ENCODE results near the gene TMEM200A. TPM values are rescaled to one million over a fixed set of nuclear protein-coding genes. Genes with fewer than 3 reads are reported as not detected.

The TMEM200A gene
- total and polyA plus RNA-seq, 8 donors = 0.23 to 8.8 (median 1.3) TPM; not detected in 2

DNA sequence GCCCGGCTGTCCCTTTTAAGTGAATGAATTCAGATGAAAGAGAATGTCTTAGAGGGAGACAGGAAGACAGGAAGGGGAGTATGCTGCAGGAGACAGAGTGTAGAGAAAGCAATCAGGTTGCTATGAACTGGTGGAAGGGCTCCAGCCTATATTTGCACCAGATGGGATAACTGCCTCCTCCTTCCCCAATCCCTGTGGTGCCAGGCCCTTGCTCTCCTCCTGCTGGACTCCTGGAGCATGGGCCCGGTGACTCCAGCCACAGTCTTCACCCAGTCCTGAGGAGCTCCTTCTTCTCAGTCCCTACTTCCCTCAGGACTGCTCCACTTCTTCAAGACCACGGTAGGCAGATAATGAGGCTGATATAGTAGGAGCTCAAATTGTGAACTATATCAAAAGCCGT lies 91.8 kb downstream of the TMEM200A start:
- intact Hi-C loops (cut with DNase I; ENCODE audit: low total_unique reads) = no loop called here
- DNase-seq = no peak
- no peak for TF ChIP-seq POLR2A (IDR thresholded peaks at IDR 0.05)
- TF ChIP-seq, protein P1, sequence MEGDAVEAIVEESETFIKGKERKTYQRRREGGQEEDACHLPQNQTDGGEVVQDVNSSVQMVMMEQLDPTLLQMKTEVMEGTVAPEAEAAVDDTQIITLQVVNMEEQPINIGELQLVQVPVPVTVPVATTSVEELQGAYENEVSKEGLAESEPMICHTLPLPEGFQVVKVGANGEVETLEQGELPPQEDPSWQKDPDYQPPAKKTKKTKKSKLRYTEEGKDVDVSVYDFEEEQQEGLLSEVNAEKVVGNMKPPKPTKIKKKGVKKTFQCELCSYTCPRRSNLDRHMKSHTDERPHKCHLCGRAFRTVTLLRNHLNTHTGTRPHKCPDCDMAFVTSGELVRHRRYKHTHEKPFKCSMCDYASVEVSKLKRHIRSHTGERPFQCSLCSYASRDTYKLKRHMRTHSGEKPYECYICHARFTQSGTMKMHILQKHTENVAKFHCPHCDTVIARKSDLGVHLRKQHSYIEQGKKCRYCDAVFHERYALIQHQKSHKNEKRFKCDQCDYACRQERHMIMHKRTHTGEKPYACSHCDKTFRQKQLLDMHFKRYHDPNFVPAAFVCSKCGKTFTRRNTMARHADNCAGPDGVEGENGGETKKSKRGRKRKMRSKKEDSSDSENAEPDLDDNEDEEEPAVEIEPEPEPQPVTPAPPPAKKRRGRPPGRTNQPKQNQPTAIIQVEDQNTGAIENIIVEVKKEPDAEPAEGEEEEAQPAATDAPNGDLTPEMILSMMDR (IDR thresholded peaks at IDR 0.05) = no peak
- no peak for TF ChIP-seq EP300 (IDR thresholded peaks at IDR 0.05)
- no peak for TF ChIP-seq POLR2AphosphoS5 (IDR thresholded peaks at IDR 0.05)
- H3K36me3 ChIP-seq = no peaks in the 10 kb centered on the region
- no peak overlapping the region for H3K4me3 ChIP-seq
- H3K9me3 ChIP-seq = no peaks in the 10 kb centered on the region
- no peaks in the 10 kb centered on the region for H3K4me1 ChIP-seq
- 75 to 86% (median 78%) methylated on average over 4 of the region's 4 CpGs for WGBS, 5 donors
- H3K27me3 ChIP-seq = no peaks in the 10 kb centered on the region
- no peak overlapping the region for H3K27ac ChIP-seq

DNA sequence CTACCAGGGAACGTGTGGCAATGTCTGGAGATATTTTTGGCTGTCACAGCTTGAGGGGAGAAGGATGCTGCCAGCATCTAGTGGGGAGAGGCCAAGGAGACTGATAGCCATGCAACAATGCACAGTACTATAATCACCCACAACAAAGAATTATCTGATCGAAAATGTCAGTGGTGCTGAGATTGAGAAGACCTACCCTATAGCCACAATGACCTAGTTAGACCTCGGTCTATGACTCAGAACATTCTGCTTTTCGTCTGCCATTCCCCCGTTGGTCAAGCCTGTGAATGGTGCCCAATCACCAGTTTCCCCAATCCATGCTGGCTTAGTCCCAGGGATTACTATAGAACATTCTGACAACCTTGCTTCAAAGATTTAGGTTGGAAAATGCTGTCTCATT lies 93.5 kb downstream of the TMEM200A start:
- Histone ChIP-seq H3K9me3 (no peaks in the 10 kb centered on the region), H3K4me1 (no peaks in the 10 kb centered on the region), H3K4me3 (no peak overlapping the region), H3K36me3 (no peaks in the 10 kb centered on the region), H3K27me3 (no peaks in the 10 kb centered on the region), H3K27ac (no peak overlapping the region)
- 74 to 86% (median 75%) methylated on average over 5 of the region's 5 CpGs for WGBS, 5 donors
- intact Hi-C loops (cut with DNase I; ENCODE audit: low total_unique reads) = no loop called here
- no peak for TF ChIP-seq EP300 (IDR thresholded peaks at IDR 0.05)
- TF ChIP-seq POLR2A (IDR thresholded peaks at IDR 0.05) = no peak
- no peak for TF ChIP-seq POLR2AphosphoS5 (IDR thresholded peaks at IDR 0.05)
- TF ChIP-seq, protein P1 (IDR thresholded peaks at IDR 0.05) = no peak
- no peak for DNase-seq

DNA sequence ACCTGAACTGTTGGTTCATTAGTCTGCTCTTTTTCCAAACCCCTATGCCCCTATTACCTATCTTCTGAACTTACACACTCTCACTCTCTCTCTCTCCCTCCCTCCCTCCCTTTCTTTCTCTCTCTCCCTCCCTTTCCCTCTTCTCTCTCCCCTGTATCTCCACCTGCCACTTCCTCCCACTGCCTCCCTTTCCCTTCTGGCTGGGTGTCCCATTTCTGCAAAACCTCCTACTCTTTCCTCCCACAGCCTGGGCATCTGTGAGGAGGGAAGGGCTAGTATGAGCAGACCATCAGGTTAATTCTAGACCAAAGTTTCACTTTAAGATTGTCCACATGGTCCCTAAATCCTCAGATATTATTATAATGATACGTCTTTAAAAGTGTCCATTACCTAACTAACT lies 95.1 kb downstream of the TMEM200A start:
- Histone ChIP-seq H3K9me3 (no peaks in the 10 kb centered on the region), H3K27me3 (no peaks in the 10 kb centered on the region), H3K4me3 (no peak overlapping the region), H3K4me1 (no peaks in the 10 kb centered on the region), H3K36me3 (no peaks in the 10 kb centered on the region), H3K27ac (no peak overlapping the region)
- 86 to 95% (median 90%) methylated on average over 1 of the region's 1 CpG for WGBS, 5 donors
- TF ChIP-seq POLR2A (IDR thresholded peaks at IDR 0.05) (no peak), EP300 (IDR thresholded peaks at IDR 0.05) (no peak), POLR2AphosphoS5 (IDR thresholded peaks at IDR 0.05) (no peak)
- TF ChIP-seq, protein P1 (IDR thresholded peaks at IDR 0.05) = no peak
- intact Hi-C loops (cut with DNase I; ENCODE audit: low total_unique reads) = no loop called here
- no peak for DNase-seq

DNA sequence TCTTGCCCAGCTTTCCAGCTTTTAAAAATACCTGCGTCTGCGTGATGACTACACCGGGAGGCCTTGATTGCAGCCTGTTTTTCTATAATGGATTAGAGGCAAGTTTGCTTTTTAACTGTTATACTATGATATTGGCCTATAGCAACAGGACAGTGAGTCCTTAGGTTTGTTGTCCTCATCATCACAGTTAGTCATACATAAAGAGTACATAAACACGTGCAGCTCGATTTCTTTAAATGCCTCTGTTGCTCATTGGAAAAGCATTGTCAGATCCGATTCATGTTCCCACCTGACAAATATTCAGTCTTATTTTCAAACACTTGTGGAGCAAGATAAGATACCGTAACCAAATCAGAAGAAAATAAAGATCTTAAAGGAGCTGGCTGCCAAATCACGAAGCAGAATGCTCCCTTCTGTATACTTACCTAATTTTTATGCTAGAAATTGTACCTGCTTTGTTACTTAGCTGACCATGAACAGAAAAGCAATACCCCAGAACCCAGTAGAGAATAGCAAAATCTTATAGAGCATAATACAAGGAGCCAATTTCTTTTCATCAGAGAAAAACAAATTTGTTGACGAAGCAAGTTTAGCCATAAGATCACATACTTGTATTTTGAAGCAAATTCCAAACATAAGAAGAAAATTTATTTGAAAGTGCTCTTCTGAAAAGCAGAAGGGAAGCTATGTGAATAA lies 100.4 kb downstream of the TMEM200A start:
- no peak for DNase-seq
- H3K27me3 ChIP-seq = no peaks in the 10 kb centered on the region
- TF ChIP-seq POLR2A (IDR thresholded peaks at IDR 0.05) (no peak), POLR2AphosphoS5 (IDR thresholded peaks at IDR 0.05) (no peak), EP300 (IDR thresholded peaks at IDR 0.05) (no peak)
- TF ChIP-seq, protein P1 (IDR thresholded peaks at IDR 0.05) = no peak
- 57 to 70% (median 62%) methylated on average over 9 of the region's 9 CpGs for WGBS, 5 donors
- H3K27ac ChIP-seq = no peak overlapping the region
- intact Hi-C loops (cut with DNase I; ENCODE audit: low total_unique reads) = no loop called here
- H3K9me3 ChIP-seq = no peaks in the 10 kb centered on the region
- no peaks in the 10 kb centered on the region for H3K4me1 ChIP-seq
- no peaks in the 10 kb centered on the region for H3K36me3 ChIP-seq
- no peak overlapping the region for H3K4me3 ChIP-seq

All from stomach (tissue), 9 donors.